ENCODE results near the gene TAS1R3.

GRCh38 chr1:1355416-1355815 is 24.3 kb downstream of the TAS1R3 start:
- TF ChIP-seq CTCF (IDR thresholded peaks at IDR 0.05; ENCODE audit: insufficient read depth, low read length, poor library complexity, severe bottlenecking) (no peak), EZH2phosphoT487 (conservative IDR thresholded peaks at IDR 0.05; ENCODE audit: low read length) (no peak)

Measured in SU-DHL-6 (cell line).